Colon (tissue), 2 donors: ENCODE data around the gene GPC2.

Experiments
- FAIRE-seq: peaks from 2 replicates; lab custom pipeline; 2012; peaks lifted over from hg19 to GRCh38; lab: Jason Lieb, UNC
- donor health status: control.
- donor health status: control.

Gene GPC2

DNA sequence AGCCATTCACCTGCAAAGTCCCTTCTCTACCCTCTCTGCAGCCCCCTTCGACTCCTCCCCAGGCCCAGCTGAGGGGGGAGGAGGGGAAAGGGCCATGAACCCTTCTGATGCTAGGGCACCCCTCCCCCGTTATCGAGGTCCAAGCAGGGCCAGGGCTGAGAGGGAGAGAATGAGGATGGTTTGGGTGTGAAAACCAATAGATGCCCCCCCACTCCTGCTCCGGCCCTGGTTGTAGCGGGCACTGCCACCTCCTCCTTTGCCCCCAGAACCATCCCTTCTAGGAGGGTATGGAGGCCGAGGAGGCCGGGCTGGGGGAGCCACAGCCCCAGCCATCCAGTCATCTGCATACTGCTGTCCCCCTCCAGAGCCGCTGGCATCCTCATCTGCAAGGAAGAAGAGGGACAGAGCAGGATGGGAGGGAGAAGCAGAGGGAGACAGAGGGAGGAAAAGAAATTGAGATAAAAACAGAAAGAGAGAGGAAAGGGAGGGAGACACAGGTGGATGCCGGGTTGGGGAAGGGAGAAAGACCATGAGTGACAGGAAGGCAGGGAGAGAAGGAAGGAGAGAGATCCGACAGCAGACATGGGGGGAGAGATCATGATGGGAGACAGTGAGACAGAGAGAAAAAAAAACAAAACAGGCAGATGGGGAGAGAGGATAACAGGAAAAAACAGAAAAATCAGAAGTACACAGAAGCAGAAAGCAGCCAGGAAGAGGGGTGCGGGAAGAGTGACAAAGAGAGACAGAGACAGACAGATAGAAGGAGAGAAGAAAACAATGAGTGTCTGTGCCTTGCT, 6.9 kb downstream of the GPC2 start:
- FAIRE-seq = no peak

DNA sequence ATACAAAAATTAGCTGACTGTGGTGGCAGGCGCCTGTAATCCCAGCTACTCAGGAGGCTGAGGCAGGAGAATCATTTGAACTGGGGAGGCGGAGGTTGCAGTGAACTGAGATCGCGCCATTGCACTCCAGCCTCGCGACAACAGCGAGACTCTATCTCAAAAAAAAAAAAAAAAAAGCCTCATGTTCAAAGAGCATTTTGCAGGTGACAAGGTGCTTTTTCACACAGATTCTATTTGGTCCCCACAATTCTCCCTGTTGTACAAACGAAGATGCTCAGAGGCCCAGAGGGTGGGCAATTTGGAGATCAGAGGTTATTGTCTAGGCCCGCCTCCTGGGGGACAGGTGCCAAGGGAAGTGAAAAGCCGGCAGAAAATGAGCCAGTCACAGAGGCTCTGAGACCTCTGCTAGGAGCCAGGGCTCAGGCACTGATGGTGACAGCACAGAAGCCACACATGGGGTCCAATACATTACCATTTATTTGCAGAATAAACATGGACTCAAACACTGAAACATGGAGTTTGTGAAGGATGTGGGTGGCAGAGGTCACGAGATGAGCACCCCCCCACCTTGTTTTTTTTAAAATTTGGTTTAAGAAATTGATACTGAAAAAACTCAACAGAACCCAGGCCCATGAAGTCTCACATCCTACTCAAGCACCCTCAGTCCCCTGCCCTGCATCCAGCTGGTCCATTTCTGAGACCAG, 7.9 kb downstream of the GPC2 start:
- FAIRE-seq = no peak

DNA sequence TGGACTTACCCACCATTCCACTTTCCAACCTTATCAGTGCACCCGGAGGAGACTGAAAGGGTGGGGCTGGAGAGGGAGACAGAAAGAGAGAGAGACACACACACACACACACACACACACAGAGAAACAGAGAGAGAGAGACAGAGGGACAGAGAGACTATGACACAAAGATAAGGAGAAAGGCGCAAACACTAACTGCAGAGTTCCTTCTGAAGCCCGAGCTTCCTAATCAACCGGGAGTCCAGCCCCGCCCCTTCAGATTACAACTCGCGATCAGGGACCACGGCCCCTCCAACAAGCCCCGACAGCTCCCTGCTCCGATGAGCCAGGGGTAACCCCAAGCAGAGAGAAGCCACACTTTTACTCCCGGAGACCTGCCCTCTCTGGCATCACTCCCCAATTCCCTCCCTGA, 9.3 kb downstream of the GPC2 start:
- FAIRE-seq = no peak

DNA sequence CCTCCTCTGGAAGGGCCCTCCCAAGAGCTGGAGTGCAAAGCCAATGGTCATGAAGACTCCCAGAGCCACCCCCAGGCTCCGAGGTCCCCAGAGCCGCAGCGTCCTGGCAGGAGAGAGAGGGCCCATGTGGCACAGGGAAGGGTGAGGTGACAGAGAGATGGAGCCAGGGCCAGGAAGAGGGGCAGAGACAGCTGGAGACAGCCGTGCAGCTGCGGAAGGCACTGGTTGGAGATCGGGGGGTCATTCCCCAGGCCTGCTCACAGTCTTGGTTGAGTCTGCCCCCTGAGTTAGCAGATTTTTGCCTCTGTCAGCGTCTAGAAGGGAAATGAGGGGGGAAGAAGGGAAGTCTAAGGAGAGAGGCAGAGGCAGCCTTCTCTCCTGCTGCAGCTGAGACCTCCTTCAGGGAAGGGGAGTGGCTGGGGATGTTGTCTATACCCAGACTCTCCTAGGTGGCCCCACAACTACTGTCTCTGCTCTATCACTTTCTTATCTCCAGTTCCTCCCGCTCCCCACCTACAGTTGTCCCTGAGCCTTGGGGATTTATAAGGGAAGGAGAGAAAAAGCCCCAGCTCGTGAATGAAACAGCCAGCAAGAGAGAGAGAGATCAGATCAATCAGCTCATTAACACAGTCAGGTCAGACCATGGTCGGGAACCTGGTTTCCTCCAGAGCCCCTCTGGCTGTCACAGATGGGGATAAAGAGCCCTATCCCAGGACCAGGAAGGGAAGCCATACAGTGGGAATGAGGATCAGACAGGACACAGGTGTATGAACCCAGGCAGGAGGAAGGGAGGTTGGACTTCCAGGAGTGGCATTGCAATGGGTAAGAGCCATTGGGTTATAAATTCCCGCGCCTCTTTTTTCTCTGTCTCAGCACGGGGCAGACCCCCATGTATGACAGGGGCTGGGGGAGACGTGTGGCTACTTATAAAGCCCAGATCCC, 9.9 kb downstream of the GPC2 start:
- FAIRE-seq = no peak

DNA sequence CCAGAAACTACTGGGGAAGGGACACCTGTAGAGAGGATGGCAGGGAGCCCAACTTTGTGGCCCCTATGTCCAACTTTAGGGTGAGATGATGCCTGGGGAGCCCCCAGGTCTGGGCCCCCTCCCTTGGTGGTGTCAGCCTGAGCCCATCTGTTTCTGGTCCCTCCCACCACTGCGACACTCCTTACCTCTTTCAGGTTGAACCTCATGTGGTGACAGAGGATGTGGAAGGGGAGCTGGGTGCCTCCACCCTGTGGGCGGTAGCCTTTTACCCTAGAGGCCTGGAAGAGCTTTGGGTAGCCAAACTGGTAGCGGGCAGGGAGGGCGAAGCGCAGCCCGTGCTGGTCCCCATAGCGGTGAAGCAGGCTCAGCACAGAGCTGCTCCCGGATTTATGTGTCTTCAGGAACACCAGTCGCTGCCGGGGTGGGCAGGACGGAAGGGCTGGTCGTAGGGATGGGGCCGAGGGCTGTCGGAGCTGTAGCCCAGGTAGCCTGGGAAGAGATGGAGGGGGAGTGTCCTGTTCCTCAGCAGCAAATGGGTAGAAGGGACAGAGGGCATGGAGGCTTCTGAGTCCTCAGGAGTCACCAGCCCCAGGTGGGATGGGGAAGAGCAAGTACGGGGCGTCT, 10.8 kb downstream of the GPC2 start:
- no peak for FAIRE-seq

DNA sequence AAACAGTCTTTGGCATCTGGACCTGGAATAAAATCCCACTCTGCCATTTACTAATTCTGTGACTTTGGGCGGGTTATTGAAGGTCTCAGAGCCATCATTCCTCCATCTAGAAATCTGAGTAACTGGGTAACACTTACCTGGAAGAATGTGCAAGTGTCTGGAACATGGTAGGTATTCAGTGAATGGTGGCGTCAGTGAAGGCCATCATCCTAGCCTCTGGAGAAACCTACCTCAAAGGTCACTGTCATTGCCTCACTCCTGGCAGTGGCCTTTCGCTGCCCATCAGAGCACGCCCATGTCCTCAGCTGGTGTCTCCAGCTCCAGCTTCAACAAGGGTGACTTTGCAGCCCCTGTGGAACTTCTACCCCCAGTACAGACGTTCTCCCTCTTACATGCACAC, 13.3 kb downstream of the GPC2 start:
- FAIRE-seq = no peak

DNA sequence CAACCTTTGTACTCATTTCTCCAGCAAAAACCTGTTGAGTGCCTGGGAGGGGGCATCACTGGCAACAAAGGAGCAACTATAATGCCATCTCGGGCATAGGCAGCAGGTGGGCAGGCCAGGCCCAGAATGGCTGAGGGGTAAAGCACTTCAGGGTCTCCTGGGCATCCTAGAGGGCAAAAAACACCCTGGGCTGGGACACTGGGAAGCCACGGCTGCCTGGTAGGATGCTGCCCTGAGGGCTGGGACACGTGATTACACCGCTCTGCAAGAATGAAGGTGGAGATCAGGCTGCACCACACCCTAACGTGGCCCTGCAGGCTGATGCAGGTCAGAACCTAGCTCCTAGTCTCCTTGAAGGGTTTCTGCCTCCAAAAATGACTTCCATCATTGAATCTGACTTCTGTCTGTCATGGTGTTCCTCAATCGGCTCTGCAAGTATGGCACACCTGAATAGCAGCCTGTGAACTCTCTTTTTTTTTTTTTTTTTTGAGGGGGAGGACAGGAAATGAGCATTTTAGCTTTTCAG, 14.1 kb downstream of the GPC2 start:
- no peak for FAIRE-seq

DNA sequence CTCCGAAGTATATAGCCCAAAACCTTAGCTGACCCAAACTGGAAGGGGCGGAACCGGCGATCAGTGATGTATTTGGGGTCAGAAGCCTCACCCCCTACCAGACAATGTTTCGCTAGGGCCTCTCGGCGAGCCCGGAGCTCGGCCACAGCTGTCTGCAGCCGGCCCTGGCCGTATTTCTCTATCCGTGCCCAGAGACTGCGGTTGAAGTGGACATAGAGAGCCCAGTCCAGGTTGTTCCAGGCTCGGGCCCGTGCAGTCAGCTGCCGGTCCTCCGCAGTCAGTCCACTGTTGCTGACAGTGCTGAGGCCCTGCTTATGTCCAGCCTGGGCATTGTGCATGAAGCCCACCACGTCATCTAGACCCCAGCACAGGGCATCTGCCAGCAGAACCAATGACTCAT, 17.1 kb downstream of the GPC2 start:
- no peak for FAIRE-seq

DNA sequence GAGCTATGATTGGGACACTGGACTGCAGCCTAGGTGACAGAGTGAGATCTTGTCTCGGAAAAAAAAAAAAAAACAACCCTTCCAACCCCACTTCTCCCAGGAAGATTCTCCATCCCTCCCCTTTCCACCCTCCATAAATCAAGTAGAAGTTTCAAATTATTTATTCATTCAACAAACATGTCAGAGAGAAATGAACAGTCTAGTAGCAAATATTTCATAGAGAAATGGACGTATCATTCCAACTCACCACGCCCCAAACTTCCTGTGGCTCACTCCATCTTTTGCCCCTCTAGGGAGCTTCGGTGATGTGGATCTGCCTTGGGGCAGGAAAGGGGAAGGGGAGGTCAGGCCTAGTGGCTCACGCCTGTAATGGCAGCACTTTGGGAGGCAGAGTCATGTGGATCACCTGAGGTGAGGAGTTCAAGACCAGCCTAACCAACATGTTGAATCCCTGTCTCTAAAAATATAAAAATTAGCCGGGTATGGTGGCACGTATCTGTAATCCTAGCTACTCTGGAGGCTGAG, 18.0 kb downstream of the GPC2 start:
- no peak for FAIRE-seq

DNA sequence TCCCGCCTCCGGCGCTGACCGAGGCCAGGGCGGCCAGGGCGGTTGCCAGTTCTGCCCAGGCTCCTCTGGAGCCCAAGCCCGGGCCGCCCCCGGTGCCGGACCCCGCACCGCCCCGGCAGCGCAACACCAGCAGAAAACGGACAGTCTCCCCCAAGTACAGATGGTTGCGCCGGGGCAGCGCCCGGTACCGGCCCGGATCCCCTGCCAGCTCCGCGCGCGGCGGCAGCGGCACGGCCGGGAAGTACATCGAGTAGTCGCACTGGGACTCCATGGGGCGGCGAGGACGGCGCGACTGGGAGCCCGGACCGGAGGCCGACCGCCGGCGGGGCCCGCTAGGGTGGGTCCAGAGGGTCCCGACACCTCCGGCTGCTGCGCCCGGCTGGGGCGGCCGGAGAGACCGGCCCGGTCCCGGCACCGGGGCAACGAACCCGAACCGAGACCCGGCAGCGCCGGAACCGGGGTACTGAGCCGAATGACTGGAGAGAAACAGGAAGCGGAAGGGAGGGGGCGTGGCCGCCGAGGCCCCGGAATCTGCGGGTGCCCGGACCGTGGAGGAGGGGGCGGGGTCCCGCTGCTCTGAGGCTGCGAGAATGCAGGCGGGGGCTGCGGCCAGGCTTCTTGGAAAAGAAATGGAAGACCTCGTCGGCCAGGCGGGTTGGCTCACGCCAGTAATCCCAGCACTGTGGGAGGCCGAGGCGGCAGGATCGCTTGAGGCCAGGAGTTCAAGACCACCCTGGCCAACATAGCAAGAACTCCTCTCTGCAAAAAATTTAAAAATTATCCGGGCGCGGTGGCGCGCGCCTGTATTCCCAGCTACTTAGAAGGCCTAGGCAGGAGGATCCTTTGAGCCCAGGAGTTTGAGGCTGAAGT, 18.7 kb downstream of the GPC2 start, which contains the start of gene TRAPPC14:
Gene TRAPPC14 (minus strand): TSS at position 495 of the 870 bp plus-strand sequence. CDS start 224 bp downstream, at position 271.
- FAIRE-seq = no peak

DNA sequence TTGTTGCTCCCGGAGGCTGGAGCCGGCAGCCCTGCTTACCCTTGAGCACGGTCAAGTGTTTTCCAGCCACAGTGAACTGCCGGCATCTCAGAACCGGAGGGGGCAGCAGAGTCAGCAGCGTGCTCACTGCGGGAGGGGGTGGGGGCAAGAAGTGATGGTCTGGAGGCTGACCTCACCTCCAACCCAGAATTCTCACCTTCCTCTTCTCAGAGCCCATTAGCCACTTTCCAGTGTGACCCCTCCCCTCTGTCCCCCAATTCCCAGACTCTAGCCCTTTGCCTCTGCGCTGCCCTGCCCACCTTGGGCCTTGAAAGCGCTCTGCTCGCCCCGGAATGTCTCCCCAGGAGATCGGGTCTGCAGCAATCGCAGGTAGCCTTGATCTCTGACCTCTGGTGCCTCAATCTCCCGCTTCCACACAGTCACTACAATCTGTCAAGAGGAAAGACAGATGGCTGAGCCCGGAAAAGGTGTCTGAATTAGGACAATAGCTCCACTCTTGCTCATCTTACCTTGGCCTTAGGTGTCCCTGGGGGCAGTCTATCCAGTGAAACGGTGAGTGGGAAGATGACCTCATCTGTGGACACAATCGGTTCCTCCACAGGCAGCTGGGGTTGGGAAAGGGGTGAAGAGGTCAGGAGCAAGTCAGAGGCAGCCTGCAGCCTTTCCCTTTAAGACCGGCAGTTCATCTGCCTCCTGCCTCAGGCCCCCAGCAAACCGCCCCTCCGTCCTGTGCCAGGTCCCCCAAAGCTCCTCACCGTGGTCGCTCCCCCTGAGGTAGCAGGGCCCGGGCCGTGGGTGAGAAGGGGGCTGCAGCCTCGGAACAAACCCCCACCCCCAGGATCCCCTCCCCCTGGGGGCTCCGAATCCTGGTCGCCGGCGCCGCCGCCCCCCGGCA, 19.6 kb downstream of the GPC2 start:
- no peak for FAIRE-seq

DNA sequence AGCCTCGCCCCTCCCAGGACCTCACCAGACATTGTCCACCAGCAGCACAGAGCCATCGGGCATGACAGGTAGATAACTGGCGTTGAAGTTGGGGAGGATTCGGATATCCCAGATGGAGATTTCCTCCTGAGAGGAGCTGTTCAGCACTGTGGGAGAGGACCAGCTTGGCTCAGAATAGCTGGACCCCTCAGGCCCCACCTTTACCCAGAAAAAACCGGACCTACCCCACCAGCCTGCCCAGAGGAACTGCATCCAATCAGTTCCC, 20.2 kb downstream of the GPC2 start:
- no peak for FAIRE-seq

DNA sequence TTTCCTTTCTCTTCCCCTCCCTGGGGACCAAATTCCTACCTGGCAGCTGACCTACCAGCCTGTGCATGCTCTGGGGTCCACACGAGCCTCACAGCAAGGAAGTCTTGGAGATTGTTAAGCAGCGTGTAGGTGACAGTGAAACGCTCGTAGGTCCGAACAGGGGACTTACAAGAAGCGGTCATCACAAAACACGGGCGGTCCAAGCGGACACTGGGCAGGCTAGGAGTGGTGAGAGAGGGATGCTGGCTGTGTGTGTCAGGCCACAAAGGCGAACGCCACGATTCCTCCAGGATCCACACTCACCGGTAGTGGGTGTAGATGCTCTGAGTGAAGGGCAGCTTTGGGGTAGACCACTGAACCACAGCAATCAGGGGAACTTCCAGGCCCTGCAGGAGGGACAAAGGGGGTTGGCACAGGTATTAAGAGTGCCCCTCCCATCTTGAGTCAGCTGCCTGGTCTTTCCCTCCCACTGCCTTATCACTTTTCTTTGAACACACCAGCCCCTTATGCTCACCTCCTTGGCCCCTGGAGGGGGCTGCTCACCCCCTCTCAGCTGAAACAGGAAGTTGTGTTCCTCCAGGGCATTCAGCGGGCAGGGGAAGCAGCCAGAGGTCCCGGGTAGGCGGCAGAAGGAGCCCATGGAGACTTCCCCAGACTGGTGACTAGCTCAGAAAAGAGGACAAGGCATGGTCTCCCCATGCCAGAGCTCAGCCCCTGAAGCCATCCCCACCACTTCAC, 20.7 kb downstream of the GPC2 start:
- no peak for FAIRE-seq

DNA sequence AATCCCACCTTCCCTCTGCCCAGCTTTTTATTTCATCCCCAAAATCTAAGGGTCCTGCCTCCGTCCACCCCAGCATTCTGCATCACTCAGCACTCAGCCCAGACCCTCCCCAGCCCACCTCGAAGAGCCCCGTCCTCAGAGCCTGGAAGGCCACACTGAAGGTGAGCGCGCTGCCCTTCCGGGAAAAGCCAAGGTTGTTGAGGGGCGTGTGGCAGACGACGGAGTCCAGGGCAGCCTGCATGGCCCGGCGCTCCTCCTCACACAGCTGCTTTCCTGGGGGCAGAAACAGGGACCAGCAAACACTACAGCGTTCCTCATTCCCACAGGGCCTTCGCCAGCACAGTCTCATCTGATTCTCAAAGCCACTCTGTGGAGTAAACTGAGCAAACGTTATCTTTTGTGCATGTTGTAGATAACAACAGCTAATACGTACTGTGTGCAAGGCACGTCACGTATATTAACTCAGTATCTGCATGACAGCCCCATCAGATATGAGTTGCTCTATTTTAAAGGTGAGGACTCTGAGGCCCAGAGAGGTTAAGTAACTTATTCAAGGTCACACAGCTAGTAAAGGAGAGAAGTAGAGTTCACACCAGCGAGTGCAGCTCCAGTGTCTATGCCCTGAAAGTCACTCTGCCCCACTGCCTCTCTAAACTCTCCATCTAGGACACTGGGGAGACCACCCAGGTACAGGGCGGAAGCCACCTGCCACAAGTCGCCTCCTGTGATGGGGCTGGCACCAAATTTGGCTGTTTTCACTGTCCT, 21.4 kb downstream of the GPC2 start:
- no peak for FAIRE-seq

DNA sequence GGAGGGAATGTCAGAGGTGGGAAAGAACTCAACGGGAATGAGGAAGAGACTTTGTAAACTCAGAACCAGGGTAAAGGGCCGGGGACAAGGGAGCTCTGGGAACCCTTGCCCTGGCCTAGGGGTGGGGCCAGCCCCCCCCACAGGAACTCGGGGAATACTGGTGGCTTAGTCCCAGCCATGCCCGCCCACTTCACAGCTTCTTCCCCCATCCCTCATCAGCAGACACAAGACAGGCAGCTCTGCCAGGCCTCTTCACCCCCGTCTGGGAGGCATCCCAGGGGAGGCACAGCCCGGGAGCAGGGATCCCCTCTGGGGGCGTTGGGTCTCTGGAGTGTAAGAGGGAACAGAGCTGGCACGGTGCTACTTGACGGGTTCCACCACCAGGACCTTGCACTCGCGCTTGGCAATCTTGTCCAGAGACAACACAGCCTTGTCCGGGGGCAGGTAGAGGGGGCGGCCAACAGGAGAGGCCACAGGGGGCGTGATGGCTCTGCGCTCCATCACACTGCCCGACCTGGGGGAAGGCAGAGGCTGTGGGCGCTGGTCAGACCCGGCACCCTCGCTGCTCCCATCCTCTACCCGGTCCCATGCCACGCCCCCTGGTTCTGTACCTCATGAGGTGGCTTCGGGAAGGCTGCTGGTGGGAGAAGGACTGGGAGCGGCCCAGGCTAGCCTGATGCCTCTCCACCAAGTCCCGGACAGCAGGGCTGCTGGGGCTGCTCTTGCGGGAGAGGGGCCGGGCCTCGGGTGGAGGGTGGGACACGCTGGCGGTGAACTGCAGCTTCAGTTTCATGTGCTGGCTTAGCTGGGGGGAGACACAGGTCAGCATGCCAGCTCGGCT, 22.3 kb downstream of the GPC2 start:
- no peak for FAIRE-seq

DNA sequence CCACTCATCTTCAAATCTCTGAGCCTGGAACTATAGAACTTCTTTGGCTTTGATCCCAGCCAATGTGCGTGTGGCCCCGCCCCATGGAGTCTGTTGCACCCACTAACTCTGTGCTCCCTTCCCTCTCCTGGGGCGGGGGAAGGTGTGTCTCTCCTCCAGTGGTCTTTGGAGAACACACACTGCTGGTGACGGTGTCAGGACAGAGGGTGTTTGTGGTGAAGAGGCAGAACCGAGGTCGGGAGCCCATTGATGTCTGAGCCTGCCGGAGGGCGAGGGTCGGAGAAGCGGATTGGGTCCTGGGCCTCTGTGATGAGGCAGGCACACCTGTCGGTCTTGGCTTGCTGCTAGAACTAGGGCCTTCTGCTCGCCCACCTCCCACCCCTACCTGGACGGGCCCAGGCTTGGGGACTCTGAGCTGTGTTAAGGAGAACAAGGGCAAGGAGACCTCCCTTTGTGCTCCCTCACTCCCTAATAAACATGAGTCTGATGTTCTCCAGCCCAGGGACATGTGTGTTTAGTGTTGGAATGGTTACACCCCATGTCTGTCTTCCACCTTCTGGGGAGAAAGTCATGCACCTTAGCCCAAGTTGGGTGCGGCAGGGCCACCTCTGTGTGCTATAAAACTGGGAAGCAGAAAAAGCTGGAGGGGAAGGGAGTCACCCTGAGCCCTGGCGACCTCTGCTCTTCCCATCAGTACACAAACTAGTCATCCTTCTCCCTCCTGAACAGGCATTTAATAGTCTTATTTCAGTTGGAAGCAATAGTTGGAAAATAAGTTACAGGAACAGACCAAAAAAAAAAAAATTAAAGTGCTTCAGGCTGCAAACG, 23.3 kb downstream of the GPC2 start:
- no peak for FAIRE-seq
